Measurements from ENCODE around the gene BICDL1.
A peak's percentile ranks its signal among the peaks of the same experiment; 100 is the strongest.

BICDL1 gene

GRCh38 chr12:120102189-120103043 is 113.4 kb downstream of the BICDL1 start:
- no peak for DNase-seq (ENCODE audit: low spot score)

GRCh38 chr12:120103044-120103338 is 114.0 kb downstream of the BICDL1 start:
- DNase-seq (ENCODE audit: low spot score) = no peak

- DNase-seq (ENCODE audit: low spot score) = no peak
These were observed 114.3 kb downstream of the BICDL1 start for GRCh38 chr12:120103371-120103770.

GRCh38 chr12:120106151-120106550 is 117.1 kb downstream of the BICDL1 start:
- no peak for DNase-seq (ENCODE audit: low spot score)

- DNase-seq (ENCODE audit: low spot score) = no peak
These were observed 120.7 kb downstream of the BICDL1 start for GRCh38 chr12:120109570-120110267.

- no peak for DNase-seq (ENCODE audit: low spot score)
These were observed 121.8 kb downstream of the BICDL1 start for GRCh38 chr12:120110550-120111501.

- no peak for DNase-seq (ENCODE audit: low spot score)
These were observed 126.0 kb downstream of the BICDL1 start for GRCh38 chr12:120115066-120115465.

- peak; percentile 69 for DNase-seq (ENCODE audit: low spot score)
These were observed 126.8 kb downstream of the BICDL1 start for GRCh38 chr12:120115692-120116440.

GRCh38 chr12:120116441-120116791 is 127.4 kb downstream of the BICDL1 start, which contains the start of gene RAB35:
Gene RAB35, minus strand, starts transcription at chr12:120116753. Its CDS starts 103 bp downstream, at chr12:120116650.
- no peak for DNase-seq (ENCODE audit: low spot score)

GRCh38 chr12:120116792-120117651 is 128.0 kb downstream of the BICDL1 start:
- DNase-seq (ENCODE audit: low spot score) = peak; percentile 100

- no peak for DNase-seq (ENCODE audit: low spot score)
These were observed 128.9 kb downstream of the BICDL1 start for GRCh38 chr12:120117961-120118320.

GRCh38 chr12:120118321-120119061 is 129.5 kb downstream of the BICDL1 start:
- DNase-seq (ENCODE audit: low spot score) = peak; percentile 57

- DNase-seq (ENCODE audit: low spot score) = peak; percentile 47
These were observed 130.4 kb downstream of the BICDL1 start for GRCh38 chr12:120119271-120119973.

- no peak for DNase-seq (ENCODE audit: low spot score)
These were observed 132.3 kb downstream of the BICDL1 start for GRCh38 chr12:120121343-120121742.

- DNase-seq (ENCODE audit: low spot score) = no peak
These were observed 132.8 kb downstream of the BICDL1 start for GRCh38 chr12:120121766-120122293.

GRCh38 chr12:120125029-120125428 is 136.0 kb downstream of the BICDL1 start:
- DNase-seq (ENCODE audit: low spot score) = no peak

GRCh38 chr12:120125792-120126634 is 137.0 kb downstream of the BICDL1 start:
- no peak for DNase-seq (ENCODE audit: low spot score)

GRCh38 chr12:120126635-120127005 is 137.6 kb downstream of the BICDL1 start:
- DNase-seq (ENCODE audit: low spot score) = no peak
